WTC11 (cell line): ENCODE measurements around the gene RUNX2.

ENCODE experiments used
- CREB1 ChIP-seq: sonication (generic); formaldehyde crosslinking; IDR thresholded peaks from 2 replicates; pipeline ENCODE4 v1.8.0; 2023; ENCODE audit warnings: mild to moderate bottlenecking, missing genetic modification reagents
- CTCF ChIP-seq: fragments of 200-600 bp; IDR thresholded peaks from 2 replicates; pipeline ENCODE4 v1.8.0; 2022; ENCODE audit warnings: antibody characterized with exemption
- E2F4 ChIP-seq: sonication (generic); formaldehyde crosslinking; IDR thresholded peaks from 2 replicates; pipeline ENCODE4 v1.8.1; 2022; ENCODE audit warnings: low read depth, mild to moderate bottlenecking, moderate library complexity, missing genetic modification reagents, borderline replicate concordance
- GABPB1 ChIP-seq: sonication (generic); formaldehyde crosslinking; IDR thresholded peaks from 2 replicates; pipeline ENCODE4 v1.8.1; 2023; ENCODE audit warnings: mild to moderate bottlenecking, missing genetic modification reagents
- MAX ChIP-seq: sonication (generic); formaldehyde crosslinking; IDR thresholded peaks from 2 replicates; pipeline ENCODE4 v1.8.0; 2022; ENCODE audit warnings: mild to moderate bottlenecking, missing genetic modification reagents
- MXD4 ChIP-seq: fragments of 250-450 bp; sonication (Bioruptor Pico); IDR thresholded peaks from 2 replicates; pipeline ENCODE4 v1.8.0; 2021; ENCODE audit warnings: mild to moderate bottlenecking, moderate library complexity, borderline replicate concordance
- NFE2L1 ChIP-seq: sonication (generic); formaldehyde crosslinking; IDR thresholded peaks from 2 replicates; pipeline ENCODE4 v1.8.1; 2023; ENCODE audit warnings: missing genetic modification reagents
- SMAD3 ChIP-seq: sonication (generic); formaldehyde crosslinking; IDR thresholded peaks from 2 replicates; pipeline ENCODE4 v1.8.0; 2022; ENCODE audit warnings: missing genetic modification reagents, mild to moderate bottlenecking, borderline replicate concordance
- USF1 ChIP-seq: sonication (generic); formaldehyde crosslinking; IDR thresholded peaks from 2 replicates; pipeline ENCODE4 v1.8.0; 2022; ENCODE audit warnings: mild to moderate bottlenecking, missing genetic modification reagents

GRCh38 chr6:45382391-45382790 is 54.3 kb downstream of the RUNX2 start:
- TF ChIP-seq CTCF (no peak), GABPB1 (CRISPR knock-in tag) (no peak), SMAD3 (CRISPR knock-in tag) (no peak), CREB1 (CRISPR knock-in tag) (no peak), NFE2L1 (CRISPR knock-in tag) (no peak), MAX (no peak), E2F4 (no peak), MXD4 (CRISPR knock-in tag) (no peak), USF1 (CRISPR knock-in tag) (no peak)
